A673 (cell line): ENCODE measurements around the gene PLXNA1. TPM values are rescaled to one million over a fixed set of nuclear protein-coding genes. Genes with fewer than 3 reads are reported as not detected.

Source experiments
- BruUV-seq: library from RNA; stranded (reverse); fragments of 400-500 nt; replicated peaks from 2 replicates; lab custom pipeline; 2021; lab: Mats Ljungman, UMichigan
- CTCF ChIA-PET: fragments of 300-600 bp; sonication (Branson Sonifier 250); formaldehyde crosslinking; loops from one replicate; lab custom pipeline; 2022; ENCODE audit warnings: antibody characterized with exemption; lab: Charles Lee
- POLR2A ChIA-PET: fragments of 300-600 bp; sonication (Branson Sonifier 250); formaldehyde crosslinking; loops from one replicate; lab custom pipeline; 2022; ENCODE audit warnings: antibody characterized with exemption; ENCODE audit not compliant: low non-redundant PET; lab: Charles Lee
- DNase-seq: peaks from one replicate; pipeline ENCODE4 v3.0.0-alpha.2; 2015; ENCODE audit warnings: low spot score
- H3K27ac ChIP-seq: fragments of 200-600 bp; sonication (generic); 2 replicates; pipeline ENCODE4 v1.5.1; 2016; ENCODE audit warnings: mixed run types, low read depth, mild to moderate bottlenecking, mixed read lengths, antibody characterized with exemption, low read length; ENCODE audit not compliant: poor library complexity, severe bottlenecking
- H3K27me3 ChIP-seq: fragments of 200-600 bp; sonication (generic); replicated peaks from 2 replicates; pipeline ENCODE4 v1.6.1; 2017; ENCODE audit warnings: mixed run types, low read depth, mild to moderate bottlenecking, mixed read lengths, antibody characterized with exemption, low read length; ENCODE audit not compliant: insufficient read depth, poor library complexity
- H3K36me3 ChIP-seq: fragments of 200-600 bp; sonication (generic); 2 replicates; pipeline ENCODE4 v1.6.1; 2016; ENCODE audit warnings: mixed run types, mild to moderate bottlenecking, mixed read lengths, antibody characterized with exemption, low read length; ENCODE audit not compliant: insufficient read depth, poor library complexity, severe bottlenecking
- H3K4me1 ChIP-seq: fragments of 200-600 bp; sonication (generic); 2 replicates; pipeline ENCODE4 v1.6.1; 2017; ENCODE audit warnings: mixed run types, mild to moderate bottlenecking, mixed read lengths, antibody characterized with exemption, low read length; ENCODE audit not compliant: insufficient read depth, poor library complexity, severe bottlenecking
- H3K4me3 ChIP-seq: fragments of 200-600 bp; sonication (generic); 2 replicates; pipeline ENCODE4 v1.5.1; 2016; ENCODE audit warnings: low read depth, mixed run types, mild to moderate bottlenecking, mixed read lengths, low read length; ENCODE audit not compliant: poor library complexity, severe bottlenecking
- H3K9me3 ChIP-seq: fragments of 200-600 bp; sonication (generic); 2 replicates; pipeline ENCODE4 v1.6.1; 2016; ENCODE audit warnings: mixed run types, low read depth, mild to moderate bottlenecking, mixed read lengths, antibody characterized with exemption, low read length; ENCODE audit not compliant: poor library complexity, severe bottlenecking
- EZH2 ChIP-seq: fragments of 200-600 bp; sonication (generic); IDR thresholded peaks from 2 replicates; pipeline ENCODE4 v1.6.1; 2017; ENCODE audit warnings: borderline replicate concordance, low read depth, mild to moderate bottlenecking, mixed read lengths, antibody characterized with exemption, low read length; ENCODE audit not compliant: poor library complexity, severe bottlenecking
- intact Hi-C: fragments of 100-400 bp; cut with micrococcal nuclease; formaldehyde crosslinking; loops from one replicate; pipeline ENCODE4 v1.10.0; 2022; ENCODE audit not compliant: unreplicated experiment
- total RNA-seq: library from RNA; stranded (reverse); gene quantifications from 2 replicates; pipeline ENCODE4 v1.2.3, GENCODE V29; 2021
- TF ChIP-seq, protein P1 (sequence below): fragments of 300-800, 200-600 bp; sonication (generic); conservative IDR thresholded peaks from 2 replicates; pipeline ENCODE4 v1.5.1; 2017; ENCODE audit warnings: low read depth, mild to moderate bottlenecking, antibody characterized with exemption, low read length, moderate library complexity, mixed read lengths

Gene PLXNA1
- total RNA-seq, 1 experiment from 2014 or later, result 33.6 TPM

DNA sequence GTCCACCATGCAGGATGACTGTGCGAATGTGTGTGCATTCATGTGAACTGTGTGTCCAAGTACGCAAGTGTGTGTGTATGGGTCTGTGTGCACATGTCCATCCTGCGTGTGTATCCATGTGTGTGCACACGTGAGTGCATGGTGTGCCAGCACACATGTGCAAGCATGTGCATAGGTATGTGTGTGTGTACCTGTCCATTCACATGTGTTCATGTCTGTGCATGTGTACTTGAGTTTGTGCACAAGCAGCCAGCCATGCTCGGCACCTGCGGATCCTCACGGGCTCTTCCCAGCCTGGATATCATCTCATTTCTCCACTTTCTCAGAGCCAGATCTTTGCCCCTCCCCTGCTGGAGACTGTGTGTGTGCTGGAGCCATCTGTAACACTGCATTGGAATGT is 18.7 kb upstream of the PLXNA1 start:
- Histone ChIP-seq H3K36me3 (no peaks in the 10 kb centered on the region), H3K4me1 (no peaks in the 10 kb centered on the region), H3K27me3 (no peaks in the 10 kb centered on the region), H3K27ac (no peak overlapping the region), H3K4me3 (no peak overlapping the region), H3K9me3 (no peaks in the 10 kb centered on the region)
- ChIA-PET POLR2A (no interaction called here), CTCF (no interaction called here)
- TF ChIP-seq, protein P1, sequence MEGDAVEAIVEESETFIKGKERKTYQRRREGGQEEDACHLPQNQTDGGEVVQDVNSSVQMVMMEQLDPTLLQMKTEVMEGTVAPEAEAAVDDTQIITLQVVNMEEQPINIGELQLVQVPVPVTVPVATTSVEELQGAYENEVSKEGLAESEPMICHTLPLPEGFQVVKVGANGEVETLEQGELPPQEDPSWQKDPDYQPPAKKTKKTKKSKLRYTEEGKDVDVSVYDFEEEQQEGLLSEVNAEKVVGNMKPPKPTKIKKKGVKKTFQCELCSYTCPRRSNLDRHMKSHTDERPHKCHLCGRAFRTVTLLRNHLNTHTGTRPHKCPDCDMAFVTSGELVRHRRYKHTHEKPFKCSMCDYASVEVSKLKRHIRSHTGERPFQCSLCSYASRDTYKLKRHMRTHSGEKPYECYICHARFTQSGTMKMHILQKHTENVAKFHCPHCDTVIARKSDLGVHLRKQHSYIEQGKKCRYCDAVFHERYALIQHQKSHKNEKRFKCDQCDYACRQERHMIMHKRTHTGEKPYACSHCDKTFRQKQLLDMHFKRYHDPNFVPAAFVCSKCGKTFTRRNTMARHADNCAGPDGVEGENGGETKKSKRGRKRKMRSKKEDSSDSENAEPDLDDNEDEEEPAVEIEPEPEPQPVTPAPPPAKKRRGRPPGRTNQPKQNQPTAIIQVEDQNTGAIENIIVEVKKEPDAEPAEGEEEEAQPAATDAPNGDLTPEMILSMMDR, result no peak
- TF ChIP-seq EZH2, result no peak
- no TSS peak for BruUV-seq
- intact Hi-C loops, result no loop called here
- no peak for DNase-seq

DNA sequence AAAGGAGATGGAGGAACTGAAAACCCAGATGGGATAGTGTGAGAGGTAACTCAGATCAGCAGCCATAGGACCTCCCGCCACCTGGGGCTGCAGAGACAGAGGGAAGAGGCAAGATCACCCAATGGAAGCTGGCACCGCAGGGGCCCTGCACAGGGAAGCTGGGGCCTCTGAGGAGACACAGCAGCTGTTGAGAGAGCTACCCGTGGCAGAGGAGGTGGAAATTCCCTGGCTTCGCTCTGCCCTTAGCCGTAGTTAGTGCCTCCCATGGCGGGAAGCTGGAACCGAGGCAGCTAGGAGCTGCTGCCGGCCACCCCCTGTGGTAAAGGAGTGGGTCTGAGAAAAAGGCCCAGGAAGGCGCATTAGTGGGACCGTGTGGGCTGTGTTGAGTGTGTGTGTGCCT is 18.0 kb upstream of the PLXNA1 start:
- TF ChIP-seq, protein P1, result no peak
- TF ChIP-seq EZH2, result no peak
- Histone ChIP-seq H3K27me3 (no peaks in the 10 kb centered on the region), H3K36me3 (no peaks in the 10 kb centered on the region), H3K27ac (no peak overlapping the region), H3K4me1 (no peaks in the 10 kb centered on the region), H3K4me3 (no peak overlapping the region), H3K9me3 (no peaks in the 10 kb centered on the region)
- POLR2A ChIA-PET, result no interaction called here
- no peak for DNase-seq
- CTCF ChIA-PET, result no interaction called here
- no TSS peak for BruUV-seq
- intact Hi-C loops, result no loop called here

DNA sequence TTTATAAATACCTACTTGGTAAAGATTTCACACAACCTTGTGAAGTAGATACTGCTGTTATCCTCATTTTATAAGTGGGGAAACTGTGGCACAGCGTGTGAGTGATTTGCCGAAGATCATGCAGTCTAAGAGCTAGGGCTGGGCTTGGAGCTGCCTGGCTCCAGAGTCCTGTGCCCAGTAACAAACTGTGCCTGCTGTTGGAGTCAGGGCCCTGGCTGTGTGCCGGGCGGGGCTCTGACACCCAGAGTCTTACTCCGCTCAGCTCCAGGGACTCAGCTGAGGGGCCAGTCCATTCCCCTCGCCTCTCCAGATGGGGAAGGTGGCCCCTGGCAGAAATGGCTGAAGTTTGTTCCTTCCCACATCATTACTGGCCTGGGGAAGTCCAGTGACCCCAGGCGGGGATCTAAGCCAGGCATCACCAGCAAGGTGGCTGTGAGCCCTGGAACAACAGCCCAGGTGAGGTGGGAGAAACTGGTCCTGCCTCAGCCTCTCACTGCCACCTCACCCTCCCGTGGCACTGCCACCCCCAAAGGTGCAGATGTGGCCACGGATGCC is 17.3 kb upstream of the PLXNA1 start:
- Histone ChIP-seq H3K4me1 (no peaks in the 10 kb centered on the region), H3K4me3 (no peak overlapping the region), H3K9me3 (no peaks in the 10 kb centered on the region), H3K36me3 (no peaks in the 10 kb centered on the region), H3K27me3 (no peaks in the 10 kb centered on the region), H3K27ac (no peak overlapping the region)
- no peak for DNase-seq
- intact Hi-C loops, result no loop called here
- ChIA-PET CTCF (no interaction called here), POLR2A (no interaction called here)
- BruUV-seq, result no TSS peak
- no peak for TF ChIP-seq EZH2
- TF ChIP-seq, protein P1, result no peak
